Prostate gland (tissue), 2 donors: ENCODE results near the gene RAPGEF2.
"Not testable (repeated sequence)": the region's sequence is repeated elsewhere in the genome, so short reads cannot be mapped to it uniquely, and the experiment has no call there.

Source experiments
- POLR2A ChIP-seq: fragments of 450-650 bp; IDR thresholded peaks from one replicate; pipeline ENCODE4 v1.6.1; 2016; ENCODE audit warnings: antibody characterized with exemption, mild to moderate bottlenecking
- TF ChIP-seq, protein P1 (sequence below), 4 experiments: fragments of 200-600 bp in 2 of 4; fragments of 450-650 bp in 2 of 4; sonication (generic) in 2 of 4; IDR thresholded peaks; 1 replicate in 3 of 4; 2 replicates in 1 of 4; pipeline ENCODE4 v1.5.1; 2016 to 2019; ENCODE audit warnings: antibody characterized with exemption in 4 of 4, mild to moderate bottlenecking in 2 of 4, moderate library complexity in 2 of 4

GRCh38 chr4:159077018-159077417 lies 25.9 kb upstream of the RAPGEF2 start:
- TF ChIP-seq POLR2A: not testable (repeated sequence)
- TF ChIP-seq, protein P1, sequence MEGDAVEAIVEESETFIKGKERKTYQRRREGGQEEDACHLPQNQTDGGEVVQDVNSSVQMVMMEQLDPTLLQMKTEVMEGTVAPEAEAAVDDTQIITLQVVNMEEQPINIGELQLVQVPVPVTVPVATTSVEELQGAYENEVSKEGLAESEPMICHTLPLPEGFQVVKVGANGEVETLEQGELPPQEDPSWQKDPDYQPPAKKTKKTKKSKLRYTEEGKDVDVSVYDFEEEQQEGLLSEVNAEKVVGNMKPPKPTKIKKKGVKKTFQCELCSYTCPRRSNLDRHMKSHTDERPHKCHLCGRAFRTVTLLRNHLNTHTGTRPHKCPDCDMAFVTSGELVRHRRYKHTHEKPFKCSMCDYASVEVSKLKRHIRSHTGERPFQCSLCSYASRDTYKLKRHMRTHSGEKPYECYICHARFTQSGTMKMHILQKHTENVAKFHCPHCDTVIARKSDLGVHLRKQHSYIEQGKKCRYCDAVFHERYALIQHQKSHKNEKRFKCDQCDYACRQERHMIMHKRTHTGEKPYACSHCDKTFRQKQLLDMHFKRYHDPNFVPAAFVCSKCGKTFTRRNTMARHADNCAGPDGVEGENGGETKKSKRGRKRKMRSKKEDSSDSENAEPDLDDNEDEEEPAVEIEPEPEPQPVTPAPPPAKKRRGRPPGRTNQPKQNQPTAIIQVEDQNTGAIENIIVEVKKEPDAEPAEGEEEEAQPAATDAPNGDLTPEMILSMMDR (IDR thresholded peaks at IDR 0.05): not testable (repeated sequence)
